SK-N-SH treated with all-trans-retinoic acid at 6 μM for 48 hours (cell line): ENCODE measurements around the gene PPP1R14D.

Source experiments
- ATAC-seq: fragments of 200-7000 bp; cut with Tn5 transposase; 3 replicates; pipeline ENCODE4 v1.9.1; 2020; ENCODE audit warnings: mild to moderate bottlenecking, moderate library complexity
- ARNTL ChIP-seq: fragments of 450-650 bp; formaldehyde crosslinking; IDR thresholded peaks from 2 replicates; pipeline ENCODE4 v1.5.0; 2020; ENCODE audit warnings: low read depth, mild to moderate bottlenecking, moderate library complexity, borderline replicate concordance
- BACH2 ChIP-seq: fragments of 250-450 bp; sonication (Bioruptor Pico); IDR thresholded peaks from 2 replicates; pipeline ENCODE4 v1.9.0; 2021; ENCODE audit warnings: mild to moderate bottlenecking, borderline replicate concordance
- CSDC2 ChIP-seq: fragments of 250-450 bp; sonication (Bioruptor Pico); IDR thresholded peaks from 2 replicates; pipeline ENCODE4 v1.5.0; 2020; ENCODE audit warnings: mild to moderate bottlenecking, moderate library complexity
- ESRRG ChIP-seq: fragments of 250-450 bp; sonication (Bioruptor Pico); IDR thresholded peaks from 2 replicates; pipeline ENCODE4 v1.6.1; 2021; ENCODE audit warnings: mild to moderate bottlenecking
- GLIS3 ChIP-seq: fragments of 250-450 bp; sonication (Bioruptor Pico); IDR thresholded peaks from 2 replicates; pipeline ENCODE4 v1.5.0; 2020; ENCODE audit warnings: mild to moderate bottlenecking, moderate library complexity
- ISL1 ChIP-seq: fragments of 250-450 bp; sonication (Bioruptor Pico); IDR thresholded peaks from 2 replicates; pipeline ENCODE4 v2.1.2; 2022; ENCODE audit warnings: mild to moderate bottlenecking, moderate library complexity
- OSR1 ChIP-seq: fragments of 250-450 bp; sonication (Bioruptor Pico); IDR thresholded peaks from 2 replicates; pipeline ENCODE4 v1.8.0; 2022; ENCODE audit warnings: moderate library complexity, mild to moderate bottlenecking, inconsistent platforms
- POU6F1 ChIP-seq: fragments of 250-450 bp; sonication (Bioruptor Pico); IDR thresholded peaks from 2 replicates; pipeline ENCODE4 v1.8.0; 2021; ENCODE audit warnings: low read depth, mild to moderate bottlenecking, moderate library complexity, borderline replicate concordance
- PPARA ChIP-seq: fragments of 250-450 bp; sonication (Bioruptor Pico); IDR thresholded peaks from 2 replicates; pipeline ENCODE4 v1.5.0; 2020; ENCODE audit warnings: mild to moderate bottlenecking, borderline replicate concordance
- RARB ChIP-seq: fragments of 250-450 bp; sonication (Bioruptor Pico); IDR thresholded peaks from 2 replicates; pipeline ENCODE4 v1.8.0; 2021; ENCODE audit warnings: mild to moderate bottlenecking, moderate library complexity
- SNAI2 ChIP-seq: fragments of 250-450 bp; sonication (Bioruptor Pico); IDR thresholded peaks from 2 replicates; pipeline ENCODE4 v1.5.0; 2020; ENCODE audit warnings: mild to moderate bottlenecking, moderate library complexity
- TCF4 ChIP-seq: fragments of 250-450 bp; sonication (Bioruptor Pico); IDR thresholded peaks from 2 replicates; pipeline ENCODE4 v1.8.0; 2021; ENCODE audit warnings: mild to moderate bottlenecking, moderate library complexity, borderline replicate concordance
- ZC3H10 ChIP-seq: fragments of 250-450 bp; sonication (Bioruptor Pico); IDR thresholded peaks from 2 replicates; pipeline ENCODE4 v1.5.1; 2021; ENCODE audit warnings: mild to moderate bottlenecking, moderate library complexity
- ZFP3 ChIP-seq: fragments of 250-450 bp; sonication (Bioruptor Pico); IDR thresholded peaks from 2 replicates; pipeline ENCODE4 v1.5.0; 2020; ENCODE audit warnings: mild to moderate bottlenecking, moderate library complexity
- ZNF565 ChIP-seq: fragments of 450-650 bp; formaldehyde crosslinking; conservative IDR thresholded peaks from 2 replicates; pipeline ENCODE4 v1.5.0; 2020; ENCODE audit warnings: low read depth, mild to moderate bottlenecking, moderate library complexity
- ZNF70 ChIP-seq: fragments of 450-650 bp; formaldehyde crosslinking; IDR thresholded peaks from 2 replicates; pipeline ENCODE4 v1.5.0; 2020; ENCODE audit warnings: mild to moderate bottlenecking, moderate library complexity
- ZNF8 ChIP-seq: fragments of 450-650 bp; formaldehyde crosslinking; IDR thresholded peaks from 2 replicates; pipeline ENCODE4 v1.5.0; 2020; ENCODE audit warnings: mild to moderate bottlenecking, moderate library complexity
- TF ChIP-seq, protein P1 (sequence below): fragments of 250-450 bp; sonication (Bioruptor Pico); IDR thresholded peaks from 2 replicates; pipeline ENCODE4 v1.5.1; 2020; ENCODE audit warnings: low read depth, mild to moderate bottlenecking, moderate library complexity
- TF ChIP-seq, protein P2 (sequence below): fragments of 250-450 bp; sonication (Bioruptor Pico); IDR thresholded peaks from 2 replicates; pipeline ENCODE4 v1.5.1; 2021; ENCODE audit warnings: mild to moderate bottlenecking, moderate library complexity
- TF ChIP-seq, protein P3 (sequence below): fragments of 250-450 bp; sonication (Bioruptor Pico); IDR thresholded peaks from 2 replicates; pipeline ENCODE4 v1.8.0; 2020; ENCODE audit warnings: mild to moderate bottlenecking, moderate library complexity, borderline replicate concordance
- TF ChIP-seq, protein P4 (sequence below): fragments of 250-450 bp; sonication (Bioruptor Pico); IDR thresholded peaks from 2 replicates; pipeline ENCODE4 v1.5.0; 2020; ENCODE audit warnings: mild to moderate bottlenecking, moderate library complexity

The PPP1R14D gene

GRCh38 chr15:40843885-40844695, 15.6 kb upstream of the PPP1R14D start, which contains the start of gene SPINT1:
SPINT1 (plus strand) TSS chr15:40844048; CDS start chr15:40844555, 507 bp downstream.
- TF ChIP-seq CSDC2 (CRISPR knock-in tag): no peak
- TF ChIP-seq, protein P1, sequence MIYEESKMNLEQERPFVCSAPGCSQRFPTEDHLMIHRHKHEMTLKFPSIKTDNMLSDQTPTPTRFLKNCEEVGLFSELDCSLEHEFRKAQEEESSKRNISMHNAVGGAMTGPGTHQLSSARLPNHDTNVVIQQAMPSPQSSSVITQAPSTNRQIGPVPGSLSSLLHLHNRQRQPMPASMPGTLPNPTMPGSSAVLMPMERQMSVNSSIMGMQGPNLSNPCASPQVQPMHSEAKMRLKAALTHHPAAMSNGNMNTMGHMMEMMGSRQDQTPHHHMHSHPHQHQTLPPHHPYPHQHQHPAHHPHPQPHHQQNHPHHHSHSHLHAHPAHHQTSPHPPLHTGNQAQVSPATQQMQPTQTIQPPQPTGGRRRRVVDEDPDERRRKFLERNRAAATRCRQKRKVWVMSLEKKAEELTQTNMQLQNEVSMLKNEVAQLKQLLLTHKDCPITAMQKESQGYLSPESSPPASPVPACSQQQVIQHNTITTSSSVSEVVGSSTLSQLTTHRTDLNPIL: no peak
- TF ChIP-seq PPARA (CRISPR knock-in tag): no peak
- TF ChIP-seq ISL1: no peak
- TF ChIP-seq ARNTL (CRISPR knock-in tag): no peak
- TF ChIP-seq, protein P2, sequence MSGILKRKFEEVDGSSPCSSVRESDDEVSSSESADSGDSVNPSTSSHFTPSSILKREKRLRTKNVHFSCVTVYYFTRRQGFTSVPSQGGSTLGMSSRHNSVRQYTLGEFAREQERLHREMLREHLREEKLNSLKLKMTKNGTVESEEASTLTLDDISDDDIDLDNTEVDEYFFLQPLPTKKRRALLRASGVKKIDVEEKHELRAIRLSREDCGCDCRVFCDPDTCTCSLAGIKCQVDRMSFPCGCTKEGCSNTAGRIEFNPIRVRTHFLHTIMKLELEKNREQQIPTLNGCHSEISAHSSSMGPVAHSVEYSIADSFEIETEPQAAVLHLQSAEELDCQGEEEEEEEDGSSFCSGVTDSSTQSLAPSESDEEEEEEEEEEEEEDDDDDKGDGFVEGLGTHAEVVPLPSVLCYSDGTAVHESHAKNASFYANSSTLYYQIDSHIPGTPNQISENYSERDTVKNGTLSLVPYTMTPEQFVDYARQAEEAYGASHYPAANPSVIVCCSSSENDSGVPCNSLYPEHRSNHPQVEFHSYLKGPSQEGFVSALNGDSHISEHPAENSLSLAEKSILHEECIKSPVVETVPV (CRISPR knock-in tag): no peak
- TF ChIP-seq TCF4 (CRISPR knock-in tag): no peak
- TF ChIP-seq ZNF8 (CRISPR knock-in tag): no peak
- no peak for TF ChIP-seq ZNF565 (CRISPR knock-in tag)
- TF ChIP-seq GLIS3 (CRISPR knock-in tag): no peak
- TF ChIP-seq ZNF70 (CRISPR knock-in tag): no peak
- no peak for TF ChIP-seq POU6F1 (CRISPR knock-in tag)
- TF ChIP-seq, all 23 proteins: peak for 0
- ATAC-seq: peak; percentile 58

GRCh38 chr15:40843261-40843884, 14.9 kb upstream of the PPP1R14D start:
- no peak for ATAC-seq
- TF ChIP-seq BACH2 (CRISPR knock-in tag) (no peak), SNAI2 (CRISPR knock-in tag) (no peak)

GRCh38 chr15:40841741-40842140, 13.2 kb upstream of the PPP1R14D start:
- no peak for ATAC-seq
- TF ChIP-seq ISL1: no peak
- TF ChIP-seq, all 23 proteins: peak for 0

- no peak for ATAC-seq
- TF ChIP-seq, protein P3, sequence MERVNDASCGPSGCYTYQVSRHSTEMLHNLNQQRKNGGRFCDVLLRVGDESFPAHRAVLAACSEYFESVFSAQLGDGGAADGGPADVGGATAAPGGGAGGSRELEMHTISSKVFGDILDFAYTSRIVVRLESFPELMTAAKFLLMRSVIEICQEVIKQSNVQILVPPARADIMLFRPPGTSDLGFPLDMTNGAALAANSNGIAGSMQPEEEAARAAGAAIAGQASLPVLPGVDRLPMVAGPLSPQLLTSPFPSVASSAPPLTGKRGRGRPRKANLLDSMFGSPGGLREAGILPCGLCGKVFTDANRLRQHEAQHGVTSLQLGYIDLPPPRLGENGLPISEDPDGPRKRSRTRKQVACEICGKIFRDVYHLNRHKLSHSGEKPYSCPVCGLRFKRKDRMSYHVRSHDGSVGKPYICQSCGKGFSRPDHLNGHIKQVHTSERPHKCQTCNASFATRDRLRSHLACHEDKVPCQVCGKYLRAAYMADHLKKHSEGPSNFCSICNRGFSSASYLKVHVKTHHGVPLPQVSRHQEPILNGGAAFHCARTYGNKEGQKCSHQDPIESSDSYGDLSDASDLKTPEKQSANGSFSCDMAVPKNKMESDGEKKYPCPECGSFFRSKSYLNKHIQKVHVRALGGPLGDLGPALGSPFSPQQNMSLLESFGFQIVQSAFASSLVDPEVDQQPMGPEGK: no peak
- TF ChIP-seq ESRRG (CRISPR knock-in tag) (no peak), RARB (no peak), ZC3H10 (CRISPR knock-in tag) (no peak), PPARA (CRISPR knock-in tag) (no peak), OSR1 (no peak), TCF4 (CRISPR knock-in tag) (no peak), POU6F1 (CRISPR knock-in tag) (no peak), GLIS3 (CRISPR knock-in tag) (no peak), ZFP3 (CRISPR knock-in tag) (no peak)
- TF ChIP-seq, protein P2 (CRISPR knock-in tag): no peak
- TF ChIP-seq, protein P1: no peak
- TF ChIP-seq, protein P4, sequence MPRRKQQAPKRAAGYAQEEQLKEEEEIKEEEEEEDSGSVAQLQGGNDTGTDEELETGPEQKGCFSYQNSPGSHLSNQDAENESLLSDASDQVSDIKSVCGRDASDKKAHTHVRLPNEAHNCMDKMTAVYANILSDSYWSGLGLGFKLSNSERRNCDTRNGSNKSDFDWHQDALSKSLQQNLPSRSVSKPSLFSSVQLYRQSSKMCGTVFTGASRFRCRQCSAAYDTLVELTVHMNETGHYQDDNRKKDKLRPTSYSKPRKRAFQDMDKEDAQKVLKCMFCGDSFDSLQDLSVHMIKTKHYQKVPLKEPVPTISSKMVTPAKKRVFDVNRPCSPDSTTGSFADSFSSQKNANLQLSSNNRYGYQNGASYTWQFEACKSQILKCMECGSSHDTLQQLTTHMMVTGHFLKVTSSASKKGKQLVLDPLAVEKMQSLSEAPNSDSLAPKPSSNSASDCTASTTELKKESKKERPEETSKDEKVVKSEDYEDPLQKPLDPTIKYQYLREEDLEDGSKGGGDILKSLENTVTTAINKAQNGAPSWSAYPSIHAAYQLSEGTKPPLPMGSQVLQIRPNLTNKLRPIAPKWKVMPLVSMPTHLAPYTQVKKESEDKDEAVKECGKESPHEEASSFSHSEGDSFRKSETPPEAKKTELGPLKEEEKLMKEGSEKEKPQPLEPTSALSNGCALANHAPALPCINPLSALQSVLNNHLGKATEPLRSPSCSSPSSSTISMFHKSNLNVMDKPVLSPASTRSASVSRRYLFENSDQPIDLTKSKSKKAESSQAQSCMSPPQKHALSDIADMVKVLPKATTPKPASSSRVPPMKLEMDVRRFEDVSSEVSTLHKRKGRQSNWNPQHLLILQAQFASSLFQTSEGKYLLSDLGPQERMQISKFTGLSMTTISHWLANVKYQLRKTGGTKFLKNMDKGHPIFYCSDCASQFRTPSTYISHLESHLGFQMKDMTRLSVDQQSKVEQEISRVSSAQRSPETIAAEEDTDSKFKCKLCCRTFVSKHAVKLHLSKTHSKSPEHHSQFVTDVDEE (CRISPR knock-in tag): no peak
Observed at GRCh38 chr15:40838756-40839155, 10.2 kb upstream of the PPP1R14D start.
